GM19324 (cell line): ENCODE results near the gene APP.
"Not testable (repeated sequence)": the region's sequence is repeated elsewhere in the genome, so short reads cannot be mapped to it uniquely, and the experiment has no call there.

Experiments used
- ATAC-seq: cut with Tn5 transposase; IDR thresholded peaks from one replicate; pipeline ENCODE4 v1.9.1; 2021; ENCODE audit warnings: mild to moderate bottlenecking, moderate library complexity; ENCODE audit not compliant: unreplicated experiment, low FRiP score

APP gene

DNA sequence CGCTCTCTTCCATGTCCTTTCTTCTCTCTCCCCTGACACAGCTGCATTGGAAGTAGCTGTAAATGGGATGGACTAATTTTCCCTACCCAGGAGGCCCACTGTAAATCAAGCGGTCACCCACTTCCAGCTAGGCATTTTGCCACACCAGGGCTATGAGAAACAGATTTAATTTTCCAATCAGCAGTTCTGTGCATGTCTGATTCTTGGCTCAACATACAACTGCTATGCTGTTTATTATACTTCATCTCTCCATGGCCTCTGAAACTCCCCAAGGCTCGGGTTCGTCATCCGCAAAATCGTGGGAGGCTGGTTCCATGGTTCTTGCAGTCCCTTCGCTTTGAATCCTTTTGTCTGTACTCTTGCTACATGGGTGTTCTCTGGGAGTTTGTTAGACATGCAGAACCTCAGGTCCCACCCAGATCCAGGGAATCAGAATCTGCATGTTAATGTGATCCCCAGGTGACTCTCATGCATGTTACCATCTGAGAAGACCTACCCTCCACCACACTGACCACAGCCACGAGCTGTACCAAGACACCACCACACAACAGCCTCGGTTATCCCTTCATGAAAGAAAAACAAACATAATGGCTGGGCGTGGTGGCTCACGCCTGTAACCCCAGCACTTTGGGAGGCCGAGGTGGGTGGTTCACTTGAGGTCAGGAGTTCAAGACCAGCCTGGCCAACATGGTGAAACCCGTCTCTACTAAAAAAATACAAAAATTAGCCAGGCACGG is 245.3 kb downstream of the APP start:
- ATAC-seq = no peak

DNA sequence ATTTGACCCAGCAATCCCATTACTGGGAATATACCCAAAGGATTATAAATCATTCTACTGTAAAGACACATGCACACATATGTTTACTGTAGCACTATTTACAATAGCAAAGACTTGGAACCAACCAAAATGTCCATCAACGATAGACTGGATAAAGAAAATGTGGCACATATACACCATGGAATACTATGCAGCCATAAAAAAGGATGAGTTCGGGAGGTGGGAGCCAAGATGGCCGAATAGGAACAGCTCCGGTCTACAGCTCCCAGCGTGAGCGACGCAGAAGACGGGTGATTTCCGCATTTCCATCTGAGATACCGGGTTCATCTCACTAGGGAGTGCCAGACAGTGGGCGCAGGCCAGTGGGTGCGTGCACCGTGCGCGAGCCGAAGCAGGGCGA is 252.4 kb downstream of the APP start:
- not testable (repeated sequence) for ATAC-seq

DNA sequence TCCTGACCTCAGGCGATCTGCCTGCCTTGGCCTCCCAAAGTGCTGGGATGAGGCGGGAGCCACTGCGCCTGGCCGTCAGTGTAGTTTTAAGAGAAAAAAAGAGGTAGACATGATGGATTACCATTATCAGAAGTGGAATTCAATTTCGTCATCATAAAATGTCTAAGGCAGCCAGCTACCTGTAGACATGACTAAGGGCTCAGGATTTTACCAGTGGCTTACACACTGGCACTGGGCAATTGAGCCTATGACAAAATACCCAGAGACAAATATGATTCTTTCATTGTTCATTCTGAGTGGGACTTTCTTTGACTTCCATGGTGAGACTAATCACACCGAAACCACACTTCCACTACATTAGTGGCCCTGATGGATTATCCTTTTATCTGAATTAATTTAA is 254.3 kb downstream of the APP start:
- ATAC-seq = no peak

- ATAC-seq = no peak
Measured at GRCh38 chr21:25913479-25913878, 257.1 kb downstream of the APP start.

- no peak for ATAC-seq
Measured at GRCh38 chr21:25912402-25912746, 258.2 kb downstream of the APP start.

DNA sequence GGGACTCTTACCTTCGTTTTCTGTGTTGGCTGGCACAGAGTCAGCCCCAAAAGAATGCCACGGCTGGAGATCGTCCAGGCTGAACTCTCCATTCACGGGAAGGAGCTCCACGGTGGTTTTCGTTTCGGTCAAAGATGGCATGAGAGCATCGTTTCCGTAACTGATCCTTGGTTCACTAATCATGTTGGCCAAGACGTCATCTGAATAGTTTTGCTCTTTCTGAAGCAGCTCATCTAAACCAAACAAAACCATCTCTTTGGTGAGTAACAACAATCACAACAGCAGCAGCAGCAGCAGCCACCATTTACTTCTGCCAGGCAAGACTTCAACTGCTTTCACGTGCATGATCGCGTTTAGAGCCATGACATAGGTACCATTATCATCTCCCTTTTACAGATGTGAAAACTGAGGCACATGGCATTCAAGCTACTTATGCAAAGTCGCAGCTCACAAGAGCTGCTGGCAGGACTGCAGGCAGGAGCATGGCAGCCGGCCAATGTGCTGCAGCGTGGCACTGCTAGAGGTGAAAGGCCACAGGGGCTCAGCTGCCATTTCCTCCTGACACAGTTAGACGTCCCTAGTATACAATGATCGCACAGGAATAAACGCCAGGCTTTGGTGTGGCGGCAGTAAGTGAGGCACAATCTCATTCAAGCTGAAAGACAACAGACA is 258.7 kb downstream of the APP start:
- no peak for ATAC-seq

DNA sequence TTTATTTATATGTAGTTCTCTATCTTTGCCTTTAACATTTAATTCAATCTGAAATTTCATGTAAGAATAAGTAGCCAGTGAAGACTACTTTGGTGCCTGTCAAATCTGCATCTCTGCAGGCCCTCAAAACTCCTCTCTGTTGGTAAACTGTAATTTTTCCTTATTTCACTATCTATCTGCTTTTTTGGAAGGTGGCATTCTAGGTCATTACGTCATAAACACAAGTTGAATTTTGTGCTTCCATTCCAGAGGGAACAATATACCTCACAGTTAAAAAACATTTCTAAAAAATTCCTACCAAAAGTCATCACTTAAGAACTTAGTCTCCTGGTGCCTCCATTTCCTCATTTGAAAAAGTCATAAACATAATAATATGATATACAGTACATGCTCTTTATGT is 259.8 kb downstream of the APP start:
- ATAC-seq = no peak

DNA sequence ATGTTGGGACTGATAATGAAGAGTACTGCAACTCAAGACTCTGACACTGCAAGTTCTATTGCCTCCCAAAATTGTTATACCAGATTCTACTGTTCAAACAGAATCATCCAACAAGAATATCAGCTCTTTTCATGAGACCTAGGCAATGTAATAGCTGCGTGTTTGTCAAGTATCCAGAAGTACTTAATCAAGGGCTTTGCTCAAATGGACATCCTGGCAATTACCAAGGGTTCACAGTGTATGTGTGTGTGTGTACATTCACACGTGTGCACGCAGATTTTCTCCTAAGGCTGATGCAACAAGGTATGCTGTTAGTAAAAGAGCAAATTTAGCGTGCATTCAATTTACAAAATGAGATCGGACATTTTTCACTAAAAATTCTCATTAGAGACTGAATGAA is 261.2 kb downstream of the APP start:
- ATAC-seq = no peak

GRCh38 chr21:25908495-25908894 is 262.1 kb downstream of the APP start:
- ATAC-seq = no peak

GRCh38 chr21:25907573-25908275 is 262.8 kb downstream of the APP start:
- ATAC-seq = no peak

DNA sequence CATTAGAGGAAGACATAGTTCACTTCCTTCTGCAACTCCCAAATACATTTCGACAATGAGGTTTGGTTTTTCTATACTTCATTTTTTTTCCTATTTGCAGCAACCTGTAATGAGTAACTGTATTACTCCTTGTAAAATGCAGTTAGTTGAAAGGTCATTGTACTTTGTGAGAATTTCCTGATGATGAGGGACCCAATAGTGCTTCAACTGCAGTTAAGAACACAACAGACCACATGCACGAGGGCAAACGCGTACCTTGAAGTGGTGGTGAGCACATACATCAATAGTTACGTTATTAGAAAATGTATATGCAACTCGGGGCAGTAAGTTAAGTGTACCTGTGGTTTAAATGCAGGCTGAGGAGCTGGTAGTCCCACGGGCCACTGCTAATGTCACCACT is 264.0 kb downstream of the APP start:
- no peak for ATAC-seq

GRCh38 chr21:25905126-25905525 is 265.4 kb downstream of the APP start:
- ATAC-seq = no peak

DNA sequence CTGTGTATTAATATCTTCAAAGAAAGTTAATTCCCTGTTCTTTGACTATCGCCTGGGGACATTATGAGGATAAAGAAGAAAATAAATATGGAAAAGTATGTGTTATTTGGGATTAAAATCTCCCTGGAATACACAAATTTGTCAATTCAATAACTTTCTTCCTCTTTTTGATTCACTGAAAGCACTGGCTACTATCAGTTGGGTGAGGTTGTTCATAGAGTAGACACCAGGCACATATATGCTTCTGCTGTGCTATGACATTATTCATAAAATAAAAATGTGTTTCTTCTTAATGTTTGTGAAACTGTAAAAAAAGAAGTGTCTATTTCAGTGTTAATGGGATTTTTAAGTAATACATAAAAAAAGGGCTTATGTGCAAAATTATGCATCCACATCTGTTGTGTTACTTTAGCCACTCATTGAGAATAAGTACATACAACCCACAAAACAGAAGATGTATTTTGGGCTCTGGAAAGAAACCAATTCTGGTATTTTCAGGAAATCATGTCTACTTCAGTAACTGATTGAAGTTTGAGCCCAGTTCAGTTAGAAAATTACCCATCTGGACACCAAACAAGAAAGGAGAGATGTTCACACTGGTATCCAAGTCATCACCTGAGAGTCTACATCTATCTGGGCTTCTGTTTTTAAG is 266.4 kb downstream of the APP start:
- no peak for ATAC-seq

- ATAC-seq = no peak
Measured at GRCh38 chr21:25903607-25904006, 267.0 kb downstream of the APP start.

GRCh38 chr21:25901330-25901979 is 269.1 kb downstream of the APP start:
- ATAC-seq = no peak

- no peak for ATAC-seq
Measured at GRCh38 chr21:25898671-25899070, 271.9 kb downstream of the APP start.

DNA sequence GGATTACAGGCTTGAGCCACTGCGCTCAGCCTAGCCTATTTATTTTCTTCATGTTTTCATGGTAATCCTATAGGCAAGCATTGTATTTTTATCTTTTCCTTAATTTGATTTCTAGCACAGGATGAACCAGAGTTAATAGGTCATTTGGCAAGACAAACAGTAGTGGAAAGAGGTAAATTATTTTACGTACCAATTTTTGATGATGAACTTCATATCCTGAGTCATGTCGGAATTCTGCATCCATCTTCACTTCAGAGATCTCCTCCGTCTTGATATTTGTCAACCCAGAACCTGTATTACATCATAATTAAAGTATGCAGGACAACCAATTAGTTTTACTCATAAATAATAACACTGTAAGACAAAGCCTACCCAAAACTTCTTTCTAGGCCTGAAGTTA is 273.2 kb downstream of the APP start:
- no peak for ATAC-seq

DNA sequence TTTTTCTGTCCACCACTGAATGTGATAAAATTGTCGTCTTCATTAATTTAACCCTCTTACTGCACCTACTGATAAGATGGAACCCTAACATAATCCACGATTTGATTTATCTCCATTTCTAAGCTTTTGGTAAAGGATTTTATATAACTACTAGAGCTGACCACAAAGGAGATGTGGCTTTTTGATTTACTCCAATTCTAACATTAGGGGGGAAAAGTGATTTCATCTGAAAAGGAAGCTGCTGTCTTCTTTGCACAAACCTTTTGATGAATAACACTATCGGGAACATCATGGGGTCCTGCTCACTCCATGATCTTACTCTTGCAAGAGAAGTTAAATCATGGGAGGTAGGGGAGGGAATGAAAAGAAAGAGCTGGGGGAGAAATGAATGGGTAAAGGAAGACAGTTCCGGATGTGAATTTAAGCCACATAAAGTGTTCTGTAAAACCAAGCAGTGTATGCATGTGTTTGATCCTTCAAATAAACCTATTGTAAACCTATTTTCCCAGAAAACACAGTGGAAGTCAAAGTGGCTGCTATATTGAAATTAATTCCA is 274.0 kb downstream of the APP start:
- no peak for ATAC-seq

DNA sequence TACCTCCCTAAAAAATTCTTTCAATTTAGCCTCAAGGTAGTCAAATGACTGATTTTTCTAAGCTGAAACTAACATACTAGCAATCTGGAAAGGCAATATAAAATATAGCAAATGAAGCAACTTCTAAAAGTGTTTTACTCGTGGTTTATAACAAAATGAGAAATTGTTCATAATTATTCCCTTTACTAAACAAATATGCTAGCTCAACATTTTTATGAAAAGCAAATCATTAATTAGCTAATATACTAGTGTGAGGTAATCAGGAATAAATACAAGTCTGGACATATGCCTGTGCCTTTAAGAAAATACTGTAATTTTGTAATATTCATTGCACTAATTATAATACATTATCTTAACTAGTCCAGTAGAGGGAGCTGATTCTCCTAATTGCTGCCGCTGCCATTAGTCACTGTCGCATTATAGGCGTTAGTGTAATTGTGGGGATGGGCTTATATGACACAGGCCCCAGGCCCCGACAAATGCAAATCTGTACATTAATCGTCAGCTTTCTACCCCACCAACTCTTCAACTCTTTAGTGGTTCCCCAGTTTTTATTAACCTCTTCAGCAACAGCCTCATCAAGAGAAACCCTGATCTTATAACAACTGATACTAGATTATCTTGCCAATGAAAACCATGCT is 274.9 kb downstream of the APP start:
- ATAC-seq = no peak

- no peak for ATAC-seq
Measured at GRCh38 chr21:25893191-25893590, 277.4 kb downstream of the APP start.
